GM18870 (cell line): Measurements from ENCODE around the gene OOSP2.
"Not testable (repeated sequence)": the region's sequence is repeated elsewhere in the genome, so short reads cannot be mapped to it uniquely, and the experiment has no call there.

Experiments used
- ATAC-seq: cut with Tn5 transposase; IDR thresholded peaks from one replicate; pipeline ENCODE4 v1.9.1; 2021; ENCODE audit warnings: moderate library complexity; ENCODE audit not compliant: unreplicated experiment

The OOSP2 gene

DNA sequence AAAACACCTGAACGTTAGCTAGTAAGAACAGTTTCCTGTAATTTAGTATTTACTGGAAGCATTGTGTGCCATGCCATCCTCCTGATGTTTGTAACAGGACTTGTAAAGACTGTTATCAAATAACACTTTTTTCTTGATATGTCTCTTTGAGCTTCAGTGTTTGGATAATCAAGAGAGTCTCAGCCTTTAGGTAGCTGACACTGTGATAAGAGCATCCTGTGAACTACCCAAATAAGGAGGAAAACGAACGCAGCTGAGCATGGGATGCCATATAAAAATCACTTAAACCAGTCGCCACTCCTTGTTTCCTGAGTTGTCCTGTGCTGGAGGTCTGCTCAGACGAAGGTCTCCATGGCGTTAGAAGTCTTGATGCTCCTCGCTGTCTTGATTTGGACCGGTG lies at the start of gene OOSP2:
Gene OOSP2, plus strand, starts transcription at position 301 of the 400 bp plus-strand sequence. Its CDS starts 51 bp downstream, at position 352.
- ATAC-seq: no peak

GRCh38 chr11:59990421-59990820 lies 49.8 kb upstream of the OOSP2 start:
- ATAC-seq: no peak

GRCh38 chr11:59992425-59992824 lies 47.8 kb upstream of the OOSP2 start:
- no peak for ATAC-seq

GRCh38 chr11:59997800-59998199 lies 42.4 kb upstream of the OOSP2 start:
- ATAC-seq: no peak

GRCh38 chr11:59999691-60000090 lies 40.5 kb upstream of the OOSP2 start:
- no peak for ATAC-seq

GRCh38 chr11:60003729-60004128 lies 36.5 kb upstream of the OOSP2 start:
- ATAC-seq: no peak

GRCh38 chr11:60005360-60005759 lies 34.8 kb upstream of the OOSP2 start:
- ATAC-seq: no peak

DNA sequence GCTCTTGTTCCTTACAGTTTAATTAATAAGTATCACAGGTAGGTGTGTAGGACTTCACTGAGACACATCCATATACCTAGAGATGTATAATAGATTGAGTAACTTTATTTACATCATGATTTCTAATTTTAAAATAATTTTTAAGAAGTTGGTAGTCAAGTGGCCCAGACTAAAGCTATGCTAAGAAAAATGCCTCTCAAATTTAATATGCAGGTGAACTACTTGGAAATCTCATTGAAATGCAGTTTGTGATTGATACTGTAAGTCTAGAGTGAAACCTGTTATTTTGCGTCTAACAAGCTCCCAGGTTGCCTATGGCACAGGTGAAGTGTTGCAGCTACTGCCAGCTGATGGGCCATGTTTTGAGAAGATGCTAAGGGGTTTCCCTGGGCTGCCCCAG lies 23.3 kb upstream of the OOSP2 start, which contains the start of gene OOSP4B:
Gene OOSP4B, plus strand, starts transcription at position 301 of the 400 bp plus-strand sequence.
- no peak for ATAC-seq

- no peak for ATAC-seq
Measured at GRCh38 chr11:60018058-60018457, 22.2 kb upstream of the OOSP2 start.

- ATAC-seq: not testable (repeated sequence)
Measured at GRCh38 chr11:60020376-60020775, 19.8 kb upstream of the OOSP2 start.

DNA sequence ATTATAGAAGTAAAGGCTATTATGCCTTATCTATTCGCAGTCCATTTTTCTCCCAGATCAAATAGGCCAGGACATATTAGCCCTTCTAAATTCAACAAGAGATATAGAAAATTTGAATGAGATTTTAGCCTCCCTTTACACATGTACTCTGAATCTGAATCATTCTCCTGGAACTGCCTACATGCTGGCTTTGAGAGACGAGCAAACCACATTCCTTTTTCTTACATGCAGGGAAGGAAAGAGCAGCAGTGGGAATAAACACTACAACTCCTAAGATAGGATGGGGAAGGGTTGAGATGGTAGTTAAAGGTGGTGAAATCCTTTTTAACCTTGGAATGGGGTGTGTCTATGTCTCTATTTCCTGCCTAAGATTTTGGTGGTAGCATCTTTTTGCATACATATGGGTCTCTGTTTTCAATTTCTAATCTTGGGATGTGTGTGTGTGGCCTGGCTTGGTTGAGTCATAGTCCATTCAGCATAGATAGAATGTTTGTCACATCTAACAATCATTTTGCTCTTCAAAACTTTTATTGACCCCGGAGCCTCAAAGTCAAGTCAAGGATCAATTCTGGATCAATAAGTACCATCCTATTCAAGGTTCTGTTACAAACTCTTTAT lies 11.1 kb upstream of the OOSP2 start:
- ATAC-seq: no peak

GRCh38 chr11:60050422-60050821 lies 10.2 kb downstream of the OOSP2 start:
- ATAC-seq: not testable (repeated sequence)

- ATAC-seq: not testable (repeated sequence)
Measured at GRCh38 chr11:60050839-60051238, 10.6 kb downstream of the OOSP2 start.

DNA sequence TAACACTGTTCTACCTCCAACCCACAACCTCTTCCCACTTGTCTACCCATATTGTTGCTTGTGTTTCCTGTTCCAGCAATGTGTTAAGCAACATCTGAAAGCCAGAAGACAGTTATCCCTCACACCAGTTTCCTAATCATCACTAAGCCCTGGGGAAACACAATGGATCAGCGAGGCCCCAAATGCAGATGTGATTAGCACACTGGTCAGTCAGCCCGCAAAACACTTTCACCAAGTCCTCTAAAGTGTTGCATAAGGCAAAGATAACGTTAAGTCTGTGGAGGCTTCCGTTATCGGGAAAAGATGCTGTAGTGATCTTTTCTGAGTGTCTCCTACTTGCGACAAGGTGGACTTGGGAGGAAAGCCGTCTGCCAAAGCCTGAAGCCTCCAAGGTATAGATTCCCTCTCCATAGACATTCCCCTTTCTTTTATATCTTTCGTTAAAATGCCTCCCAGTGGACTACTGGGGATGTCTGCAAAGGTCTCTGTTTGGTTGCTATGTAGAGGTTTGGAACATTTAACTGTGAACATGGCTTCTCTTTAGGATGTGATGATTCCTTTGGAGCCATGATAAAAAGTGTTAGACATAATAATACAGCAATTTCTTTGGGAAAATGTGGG lies 16.2 kb downstream of the OOSP2 start, which contains the start of gene MS4A3:
Gene MS4A3, plus strand, starts transcription at position 317 of the 621 bp plus-strand sequence. CDS start 4,496 bp downstream, outside the sequence.
- no peak for ATAC-seq

- no peak for ATAC-seq
Measured at GRCh38 chr11:60059052-60059451, 18.8 kb downstream of the OOSP2 start.

DNA sequence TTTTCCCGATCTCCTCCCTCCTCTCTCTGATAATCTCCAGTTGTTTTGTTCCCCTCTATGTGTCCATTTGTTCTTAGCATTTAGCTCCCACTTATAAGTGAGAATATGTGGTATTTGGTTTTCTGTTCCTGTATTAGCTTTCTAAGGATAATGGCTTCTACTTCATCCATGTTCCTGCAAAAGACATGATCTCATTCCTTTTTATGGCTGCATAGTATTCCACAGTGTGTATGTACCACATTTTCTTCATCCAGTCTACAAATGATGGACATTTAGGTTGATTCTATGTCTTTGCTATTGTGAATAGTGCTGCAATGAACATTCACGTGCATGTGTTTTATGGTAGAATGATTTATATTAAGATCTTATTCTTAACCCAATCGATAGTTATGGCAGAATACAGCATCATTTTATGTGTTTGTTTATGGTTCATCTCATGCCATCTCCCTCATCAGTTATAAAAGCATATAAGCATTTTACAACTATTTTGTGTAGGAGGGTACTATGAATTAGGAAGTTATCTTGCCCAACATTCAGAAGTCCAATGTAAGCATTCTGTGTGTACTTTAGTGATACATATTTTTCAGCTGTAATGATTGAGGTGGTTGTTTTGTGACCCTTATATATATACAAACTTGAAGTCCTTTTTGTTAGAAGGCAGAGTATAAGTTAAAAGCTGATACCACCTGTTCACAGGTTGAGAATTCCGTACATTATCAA lies 19.5 kb downstream of the OOSP2 start:
- ATAC-seq: no peak

DNA sequence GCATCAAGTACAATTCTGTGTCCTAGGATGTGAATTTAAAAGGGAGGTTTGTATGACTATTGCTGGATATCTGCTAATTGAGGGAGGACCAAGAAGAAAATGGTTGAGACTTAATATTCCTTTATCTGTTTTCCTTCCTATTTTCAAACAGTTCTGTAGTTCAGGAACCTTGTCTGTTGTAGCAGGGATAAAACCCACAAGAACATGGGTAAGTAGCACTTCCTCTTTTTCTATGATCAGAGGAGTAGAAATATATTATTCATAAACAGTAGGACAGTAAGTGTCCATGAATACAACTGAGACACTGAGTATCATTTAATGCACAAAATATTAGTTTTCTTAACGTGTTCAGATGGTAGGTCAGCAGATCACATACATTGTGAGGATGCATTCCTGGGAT lies 23.9 kb downstream of the OOSP2 start:
- no peak for ATAC-seq

DNA sequence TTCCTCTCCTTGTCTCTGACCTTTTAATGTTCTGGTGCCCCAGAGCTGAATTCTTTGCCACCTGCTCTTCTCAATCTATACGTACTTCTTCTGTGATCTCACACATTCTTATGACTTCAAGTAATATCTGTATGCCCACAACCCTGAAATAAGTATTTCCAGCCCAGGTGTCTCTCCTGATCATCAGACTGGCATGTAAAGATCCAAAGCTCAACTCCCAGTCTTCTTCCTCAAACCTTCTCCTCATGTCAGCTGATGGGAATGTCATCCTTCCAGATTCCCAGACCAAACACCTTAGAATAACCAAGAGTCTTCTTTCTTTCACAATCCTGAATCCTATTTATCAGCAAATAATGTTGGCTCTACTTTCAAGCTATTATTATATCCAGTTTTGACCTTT lies 25.6 kb downstream of the OOSP2 start:
- no peak for ATAC-seq

GRCh38 chr11:60069450-60069849 lies 29.2 kb downstream of the OOSP2 start:
- ATAC-seq: no peak

- not testable (repeated sequence) for ATAC-seq
Measured at GRCh38 chr11:60071644-60072043, 31.4 kb downstream of the OOSP2 start.

DNA sequence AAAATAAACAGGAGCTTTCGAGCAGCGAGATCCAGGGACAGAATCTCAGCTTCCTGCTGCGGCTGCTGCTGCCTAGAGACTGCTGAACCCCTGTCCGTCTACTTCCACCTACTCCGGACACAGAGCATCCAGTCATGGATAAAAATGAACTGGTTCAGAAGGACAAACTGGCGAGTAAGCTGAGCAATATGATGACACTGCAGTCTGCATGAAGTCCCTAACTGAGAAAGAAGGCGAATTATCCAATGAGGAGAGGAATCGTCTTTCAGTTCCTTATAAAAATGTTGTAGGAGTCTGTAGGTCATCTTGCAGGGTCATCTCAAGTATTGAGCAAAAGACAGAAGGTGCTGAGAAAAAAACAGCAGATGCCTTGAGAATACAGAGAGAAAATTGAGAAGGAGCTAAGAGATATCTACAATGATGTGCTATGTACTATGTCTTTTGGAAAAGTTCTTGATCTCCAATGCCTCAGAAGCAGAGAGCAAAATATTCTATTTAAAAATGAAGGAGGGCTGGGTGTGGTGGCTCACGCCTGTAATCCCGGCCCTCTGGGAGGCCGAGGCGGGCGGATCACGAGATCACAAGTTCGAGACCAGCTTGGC lies 37.1 kb downstream of the OOSP2 start:
- ATAC-seq: no peak
